ENCODE data around the gene BLM.
"Not testable (repeated sequence)": the region's sequence is repeated elsewhere in the genome, so short reads cannot be mapped to it uniquely, and the experiment has no call there.

Gene BLM

DNA sequence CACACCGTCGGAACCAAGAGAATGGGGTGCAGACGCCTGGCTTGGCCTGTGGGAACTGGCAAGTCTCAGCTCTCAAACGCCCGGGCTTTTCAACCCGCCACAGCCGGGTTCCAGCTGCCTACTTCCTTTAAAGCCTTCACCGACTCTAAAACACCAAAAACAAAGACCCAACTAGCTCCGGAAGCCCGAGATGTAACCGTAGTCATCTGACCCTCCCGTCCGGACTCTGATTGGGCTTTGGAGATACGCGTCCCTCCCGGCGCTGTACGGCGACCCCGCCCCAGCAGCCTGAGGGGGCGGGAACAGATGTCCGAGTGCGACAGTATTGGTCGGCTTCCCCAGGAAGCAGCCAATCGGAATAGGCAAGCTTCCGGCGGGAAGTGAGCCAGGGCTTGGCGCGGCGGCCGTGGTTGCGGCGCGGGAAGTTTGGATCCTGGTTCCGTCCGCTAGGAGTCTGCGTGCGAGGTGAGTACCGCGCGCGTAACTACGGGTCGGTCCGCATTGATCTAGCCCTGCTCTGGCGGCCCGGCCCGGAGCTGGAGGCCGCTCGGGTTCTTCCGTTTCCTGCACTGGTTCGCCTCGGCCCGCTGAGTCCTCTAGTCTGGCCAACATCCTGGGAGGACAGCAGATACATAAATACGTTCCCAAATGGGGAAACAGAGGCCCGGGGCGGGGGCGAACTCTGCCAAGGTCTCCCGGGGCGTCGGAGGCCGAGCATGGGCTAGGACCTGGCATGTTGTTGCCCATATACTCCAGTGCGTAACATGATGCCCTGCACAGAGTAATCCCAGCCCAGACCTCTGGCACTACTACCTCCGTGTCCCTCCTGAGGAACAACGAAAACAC, at the start of gene BLM:
TSS of gene BLM (plus strand) at position 371 of the 846 bp plus-strand sequence. CDS start 30,047 bp downstream, outside the sequence.
- DNase-seq: peak; percentile 98

DNA sequence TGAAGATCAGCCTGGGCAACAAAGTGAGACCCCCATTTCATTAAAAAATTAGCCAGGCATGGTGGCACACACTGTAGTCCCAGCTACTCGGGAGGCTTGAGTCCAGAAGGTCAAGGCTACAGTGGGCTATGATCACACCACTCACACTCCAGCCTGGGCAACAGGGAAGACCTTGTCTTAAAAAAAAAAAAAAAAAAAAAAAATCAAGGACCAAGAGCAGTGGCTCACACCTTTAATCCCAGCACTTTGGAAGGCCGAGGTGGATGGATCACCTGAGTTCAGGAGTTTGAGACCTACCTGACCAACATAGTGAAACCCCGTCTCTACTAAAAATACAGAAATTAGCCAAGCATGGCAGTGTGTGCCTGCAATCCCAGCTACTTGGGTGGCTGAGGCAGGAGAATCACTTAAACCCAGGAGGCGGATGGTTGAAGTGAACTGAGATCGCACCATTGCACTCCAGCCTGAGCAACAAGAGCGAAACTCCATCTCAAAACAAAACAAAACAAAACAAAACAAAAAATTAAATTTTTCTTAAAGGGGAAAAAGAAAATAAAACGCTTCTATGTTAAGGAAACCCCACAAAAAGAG, 49.3 kb upstream of the BLM start:
- not testable (repeated sequence) for DNase-seq

DNA sequence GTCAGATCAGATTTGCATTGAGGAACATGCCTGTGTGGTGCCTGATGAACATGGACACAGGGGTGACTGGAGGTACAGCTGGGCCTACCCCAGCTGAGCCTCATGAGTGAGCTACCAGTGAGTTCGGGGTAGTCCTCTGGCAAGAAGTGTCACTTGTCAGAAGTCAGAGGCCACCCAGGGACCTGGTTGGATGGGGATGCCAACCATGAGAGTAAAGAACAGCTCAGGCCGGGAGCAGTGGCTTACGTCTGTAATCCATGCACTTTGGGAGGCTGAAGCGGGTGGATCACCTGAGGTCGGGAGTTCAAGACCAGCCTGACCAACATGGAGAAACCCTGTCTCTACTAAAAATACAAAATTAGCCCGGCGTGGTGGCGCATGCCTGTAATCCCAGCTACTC, 46.5 kb upstream of the BLM start:
- DNase-seq: not testable (repeated sequence)

DNA sequence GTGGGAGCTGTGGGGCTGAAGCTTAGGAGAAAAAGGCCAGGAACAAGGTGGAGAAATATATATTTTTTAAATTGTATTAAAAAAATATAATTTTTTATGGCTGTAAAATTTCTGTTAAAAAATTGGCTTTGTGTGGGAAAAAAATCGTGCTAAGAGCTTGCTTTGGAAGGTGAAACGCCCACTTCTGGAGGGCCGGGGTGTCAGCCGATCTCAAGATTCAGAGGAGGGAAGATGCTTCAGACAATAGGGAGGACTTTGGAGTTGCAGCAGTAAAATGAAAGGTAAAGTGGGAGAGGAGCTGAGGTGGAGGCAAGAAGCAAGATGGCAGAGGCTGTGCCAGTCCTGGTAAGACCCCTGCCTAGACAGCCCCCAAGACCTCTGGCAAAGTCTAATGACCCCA, 45.9 kb upstream of the BLM start:
- no peak for DNase-seq

GRCh38 chr15:90673357-90673756, 43.8 kb upstream of the BLM start:
- not testable (repeated sequence) for DNase-seq

DNA sequence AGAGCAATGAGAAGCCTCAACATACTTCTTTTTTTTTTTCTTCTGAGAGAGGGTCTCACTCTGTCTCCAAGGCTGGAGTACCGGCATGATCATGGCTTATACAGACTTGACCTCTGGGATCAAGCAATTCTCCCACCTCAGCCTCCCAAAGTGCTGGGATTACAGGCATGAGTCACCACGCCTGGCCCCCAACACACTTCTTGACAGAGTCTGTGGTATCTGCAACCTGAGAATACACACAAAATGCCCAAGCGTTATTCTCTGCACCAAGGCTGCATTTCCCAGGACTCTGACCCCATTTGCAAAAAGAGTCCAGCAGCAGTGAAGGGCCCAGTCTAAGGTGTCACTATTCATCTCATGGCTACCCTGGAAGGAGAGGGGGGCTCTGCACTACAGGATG, 42.7 kb upstream of the BLM start:
- peak; percentile 25 for DNase-seq

- peak; percentile 9 for DNase-seq
These were observed 41.7 kb upstream of the BLM start for GRCh38 chr15:90675464-90675863.

- DNase-seq: peak; percentile 12
These were observed 39.0 kb upstream of the BLM start for GRCh38 chr15:90677807-90678790.

DNA sequence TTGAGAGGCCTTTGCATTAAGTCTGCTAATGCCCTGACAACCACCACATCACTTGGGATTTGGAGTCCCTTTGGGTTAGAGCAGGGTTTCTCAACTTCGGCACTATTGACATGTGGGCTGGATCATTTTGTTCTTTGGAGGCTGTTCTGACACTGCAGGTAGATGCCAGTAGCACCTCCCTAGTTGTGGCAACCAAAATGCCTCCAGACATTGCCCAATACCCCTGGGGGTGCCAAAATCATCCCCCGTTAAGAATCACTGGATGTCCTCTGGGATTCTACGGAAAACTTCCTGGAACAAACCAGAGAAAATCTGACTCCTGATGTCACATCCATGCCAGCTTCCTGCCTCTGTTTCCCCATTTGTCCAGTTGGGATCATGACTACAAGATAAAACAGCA, 37.2 kb upstream of the BLM start:
- no peak for DNase-seq

- no peak for DNase-seq
These were observed 36.7 kb upstream of the BLM start for GRCh38 chr15:90680371-90680935.

- no peak for DNase-seq
These were observed 36.1 kb upstream of the BLM start for GRCh38 chr15:90681056-90681455.

GRCh38 chr15:90681480-90681879, 35.7 kb upstream of the BLM start:
- no peak for DNase-seq

DNA sequence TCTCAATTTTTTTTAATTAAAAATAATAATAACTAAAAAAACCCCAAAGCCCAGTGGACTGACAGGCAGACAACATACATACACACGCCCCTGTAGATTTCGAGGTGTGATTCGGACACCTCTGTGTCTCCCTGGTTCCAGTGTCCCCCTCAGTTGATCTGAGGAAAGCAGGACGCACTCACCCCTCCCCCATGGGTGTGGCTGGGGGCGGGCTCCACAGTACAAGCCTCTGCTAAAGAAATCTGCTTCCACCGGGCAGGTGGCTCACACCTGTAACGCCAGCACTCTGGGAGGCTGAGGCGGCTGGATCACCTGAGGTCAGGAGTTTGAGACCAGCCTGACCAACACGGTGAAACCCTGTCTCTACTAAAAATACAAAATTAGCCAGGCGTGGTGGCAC, 33.8 kb upstream of the BLM start:
- DNase-seq: peak; percentile 59

DNA sequence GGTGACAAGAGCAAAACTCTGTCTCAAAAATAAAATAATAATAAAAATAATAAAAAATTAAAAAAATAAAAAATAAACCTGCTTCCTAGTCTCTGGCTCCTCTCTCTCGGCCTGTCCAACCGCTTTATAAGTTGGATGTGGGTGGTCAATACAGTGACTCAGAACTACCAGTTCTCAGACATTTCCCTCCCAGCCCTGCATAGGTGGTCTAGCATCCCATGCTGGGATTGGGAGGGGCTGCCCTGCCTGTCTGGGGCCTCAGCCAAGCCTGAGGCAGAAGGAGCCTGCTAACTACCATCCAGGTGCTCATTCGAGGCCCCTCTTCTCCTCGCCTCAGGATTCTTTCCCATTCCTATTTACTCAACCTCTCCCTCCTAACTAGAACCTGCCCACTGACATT, 33.3 kb upstream of the BLM start:
- DNase-seq: no peak

- peak; percentile 51 for DNase-seq
These were observed 32.9 kb upstream of the BLM start for GRCh38 chr15:90684281-90684680.

GRCh38 chr15:90685591-90686434, 31.3 kb upstream of the BLM start:
- no peak for DNase-seq

DNA sequence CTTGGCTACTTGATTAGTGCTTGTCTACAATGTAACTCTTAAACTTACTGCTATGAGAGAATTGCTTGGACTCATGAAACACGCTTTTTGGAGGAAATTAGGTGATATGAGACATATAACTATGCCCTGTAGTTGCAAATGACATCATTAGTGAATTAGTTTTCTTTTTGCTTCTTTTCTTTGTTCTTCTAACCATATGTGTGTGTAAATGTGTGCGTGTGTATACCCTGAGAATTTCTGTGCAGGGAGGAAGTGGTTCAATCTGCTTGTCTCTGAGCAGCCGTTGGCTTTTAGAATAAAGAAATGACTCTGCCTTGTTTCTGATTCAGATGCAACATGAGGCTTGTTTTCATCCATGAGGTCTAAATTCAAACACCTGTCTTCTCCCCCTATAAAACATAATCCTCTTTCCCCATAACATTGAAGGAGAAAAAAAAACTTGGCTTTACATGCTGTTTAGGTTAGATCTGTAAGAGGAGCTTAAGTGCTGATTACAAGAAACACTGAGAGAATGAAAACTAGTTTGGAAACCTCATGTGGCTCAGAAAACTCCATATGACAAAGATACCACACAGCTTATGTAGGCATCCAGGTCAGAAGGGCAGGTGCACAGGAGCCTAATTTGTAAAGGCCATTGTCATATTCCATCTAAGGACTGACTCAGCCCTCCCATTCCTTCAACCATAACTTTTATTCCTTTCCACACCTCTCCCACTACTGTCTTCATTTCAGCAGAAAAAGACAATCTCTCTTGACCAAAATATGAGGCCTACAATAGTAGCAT, 30.5 kb upstream of the BLM start:
- DNase-seq: no peak

DNA sequence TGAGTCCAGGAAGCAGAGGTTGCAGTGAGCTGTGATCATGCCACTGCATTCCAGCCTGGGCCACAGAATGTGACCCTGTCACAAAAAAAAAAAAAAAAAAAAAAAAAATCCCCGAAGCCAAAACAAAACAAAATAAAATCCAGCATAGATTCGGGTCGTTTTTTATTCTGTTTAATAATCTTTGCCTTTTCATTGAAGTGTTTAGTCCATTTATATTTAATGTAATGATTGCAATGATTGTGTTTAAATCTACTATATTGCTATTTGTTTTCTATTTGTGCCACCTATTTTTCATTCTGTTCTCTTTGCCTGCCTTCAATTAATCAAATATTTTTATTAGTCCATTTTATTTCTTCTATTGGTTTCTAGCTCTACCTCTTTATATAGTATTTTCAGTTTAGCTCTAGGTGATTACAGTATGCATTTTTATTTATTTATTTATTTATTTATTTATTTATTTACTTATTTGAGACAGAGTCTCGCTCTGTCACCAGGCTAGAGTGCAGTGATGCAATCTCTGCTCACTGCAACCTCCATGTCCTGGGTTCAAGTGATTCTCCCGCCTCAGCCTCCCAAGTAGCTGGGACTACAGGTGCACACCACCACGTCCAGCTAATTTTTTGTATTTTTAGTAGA, 27.7 kb upstream of the BLM start:
- DNase-seq: not testable (repeated sequence)

DNA sequence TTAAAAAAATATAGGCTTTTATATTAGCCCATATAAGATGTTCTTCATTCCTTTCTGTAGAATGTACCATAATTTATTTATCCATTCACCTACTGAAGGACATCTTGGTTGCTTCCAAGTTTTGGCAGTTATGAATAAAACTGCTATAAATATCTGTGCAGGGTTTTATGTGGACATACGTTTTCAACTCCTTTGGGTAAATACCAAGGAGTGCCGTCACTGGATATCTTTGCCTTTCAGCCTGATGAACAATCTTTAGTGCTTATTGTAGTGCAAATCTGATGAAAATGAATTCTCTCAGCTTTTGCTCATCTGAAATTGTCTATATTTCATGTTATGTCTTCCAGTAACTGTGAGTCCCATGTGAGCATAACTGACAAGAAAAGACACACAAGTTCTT, 26.6 kb upstream of the BLM start:
- DNase-seq: no peak

GRCh38 chr15:90691369-90691768, 25.8 kb upstream of the BLM start:
- no peak for DNase-seq

Data from activated effector memory CD4-positive, alpha-beta T cell treated with anti-CD3 and anti-CD28 coated beads, Interleukin-2, amount 50 U/mL, for 16 hours (primary cell).